MV-4-11 (cell line): ENCODE measurements around the gene ZC3H11A.
"Not testable (repeated sequence)": the region's sequence is repeated elsewhere in the genome, so short reads cannot be mapped to it uniquely, and the experiment has no call there.

Experiments
- DNase-seq: peaks from one replicate; lab custom pipeline; 2025; lab: John Stamatoyannopoulos, UW

ZC3H11A gene

DNA sequence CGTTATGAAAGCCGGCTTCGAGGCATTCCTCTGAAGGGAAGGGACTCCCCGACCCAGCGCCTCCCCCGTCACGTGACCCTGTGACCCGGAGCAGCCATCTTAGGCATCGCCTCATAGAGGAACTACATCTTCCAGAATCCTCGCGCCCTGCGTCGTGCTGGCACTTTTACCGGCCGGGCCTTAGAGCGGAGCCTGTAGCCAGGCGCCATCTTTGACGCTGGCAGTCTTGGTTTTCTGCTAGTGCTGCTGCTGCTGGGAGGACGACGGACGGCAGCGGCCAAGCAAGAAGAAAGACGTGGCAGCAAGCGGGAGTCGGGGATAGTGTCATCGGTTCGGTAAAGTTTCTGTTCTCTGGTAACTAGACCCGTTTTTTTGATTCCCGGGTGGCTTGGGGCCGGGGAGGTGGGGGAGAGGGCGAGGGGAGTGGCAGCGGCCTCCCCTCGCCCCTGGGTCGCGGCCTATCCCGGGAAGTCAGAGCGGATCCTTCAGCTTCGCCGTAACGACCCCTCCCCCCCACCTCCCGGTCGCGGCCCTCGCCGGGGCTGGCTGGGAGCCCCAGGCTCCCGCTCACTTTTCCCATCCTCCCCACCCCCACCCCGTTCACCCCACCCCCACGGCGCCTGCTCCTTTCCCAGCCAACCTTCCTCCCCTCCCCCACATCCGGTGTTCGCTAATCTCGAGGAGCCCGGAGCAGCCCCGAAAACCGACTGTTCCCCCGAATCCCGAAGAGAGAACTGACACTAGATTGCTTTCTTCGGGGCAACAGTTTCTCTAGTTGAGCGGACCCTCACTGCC is at the start of gene ZC3H11A, which contains the start of gene ZBED6:
Gene ZC3H11A (plus strand): TSS at position 183 of the 795 bp plus-strand sequence. CDS start 21,448 bp downstream, outside the sequence.
Gene ZBED6 (plus strand): TSS at position 183 of the 795 bp plus-strand sequence. CDS start 1,900 bp downstream, outside the sequence.
- peak; percentile 99 for DNase-seq

DNA sequence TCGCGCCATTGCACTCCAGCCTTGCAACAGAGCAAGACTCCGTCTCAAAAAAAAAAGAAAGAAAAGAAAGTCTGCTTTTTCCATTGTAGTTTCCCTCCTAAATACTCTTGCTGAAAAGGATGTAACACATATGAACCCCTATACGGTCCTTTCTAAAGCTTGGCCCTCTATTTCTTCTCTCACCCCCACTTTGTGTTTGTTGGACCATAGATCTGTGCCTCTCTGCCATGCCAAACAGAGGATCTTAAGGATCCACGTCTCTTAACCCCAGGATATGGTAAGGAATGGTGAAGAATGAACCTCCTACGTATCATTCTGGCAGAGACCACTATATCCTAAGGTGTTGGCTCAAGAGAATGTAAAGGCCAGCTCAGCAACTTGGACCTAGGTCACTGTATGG is 49.1 kb upstream of the ZC3H11A start:
- no peak for DNase-seq

DNA sequence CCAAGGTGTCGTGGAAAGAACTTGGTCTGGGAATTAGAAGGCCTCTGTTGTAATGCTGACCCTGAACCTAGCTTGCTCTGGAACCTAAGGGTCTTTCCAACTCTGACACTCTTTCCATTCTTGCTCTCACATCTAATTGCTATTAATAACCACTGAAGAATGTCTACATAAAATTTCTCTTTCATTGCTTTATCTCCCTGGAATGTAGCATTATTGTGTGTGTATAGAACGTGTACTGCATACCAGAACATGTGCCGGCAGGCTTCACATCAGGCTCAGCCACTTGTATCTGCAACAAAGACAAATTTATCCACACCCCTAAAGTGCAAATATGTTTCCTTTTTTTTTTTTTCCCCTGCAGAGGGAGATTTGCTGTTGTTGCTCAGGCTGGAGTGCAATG is 44.4 kb upstream of the ZC3H11A start:
- no peak for DNase-seq

DNA sequence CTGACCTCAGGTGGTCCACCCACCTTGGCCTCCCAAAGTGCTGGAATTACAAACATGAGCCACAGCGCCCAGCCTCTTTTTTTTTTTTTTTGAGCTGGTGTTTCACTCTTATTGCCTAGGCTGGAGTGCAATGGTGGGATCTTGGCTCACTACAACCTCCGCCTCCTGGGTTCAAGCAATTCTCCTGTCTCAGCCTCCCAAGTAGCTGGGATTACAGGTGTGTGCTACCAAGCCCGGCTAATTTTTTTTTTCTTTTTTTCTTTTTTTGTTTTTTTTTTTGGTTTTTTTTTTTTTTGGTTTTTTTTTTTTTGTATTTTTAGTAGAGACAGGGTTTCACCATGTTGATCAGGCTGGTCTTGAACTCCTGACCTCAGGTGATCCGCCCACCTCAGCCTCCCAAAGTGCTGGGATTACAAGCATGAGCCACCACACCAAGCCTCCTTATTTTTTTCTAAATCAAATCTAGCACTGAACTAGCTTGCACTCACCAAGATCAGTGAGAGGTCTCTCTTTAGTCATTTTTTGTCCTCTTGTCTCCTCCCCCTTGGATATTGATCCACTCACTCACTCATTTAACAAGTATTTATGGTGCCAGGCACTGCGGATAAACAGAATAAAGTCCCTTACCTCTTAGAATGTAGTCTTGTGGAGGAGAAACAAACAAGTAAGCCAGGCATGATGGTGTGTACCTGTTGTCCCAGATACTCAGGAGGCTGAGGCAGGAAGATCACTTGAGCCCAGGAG is 43.6 kb upstream of the ZC3H11A start:
- not testable (repeated sequence) for DNase-seq

DNA sequence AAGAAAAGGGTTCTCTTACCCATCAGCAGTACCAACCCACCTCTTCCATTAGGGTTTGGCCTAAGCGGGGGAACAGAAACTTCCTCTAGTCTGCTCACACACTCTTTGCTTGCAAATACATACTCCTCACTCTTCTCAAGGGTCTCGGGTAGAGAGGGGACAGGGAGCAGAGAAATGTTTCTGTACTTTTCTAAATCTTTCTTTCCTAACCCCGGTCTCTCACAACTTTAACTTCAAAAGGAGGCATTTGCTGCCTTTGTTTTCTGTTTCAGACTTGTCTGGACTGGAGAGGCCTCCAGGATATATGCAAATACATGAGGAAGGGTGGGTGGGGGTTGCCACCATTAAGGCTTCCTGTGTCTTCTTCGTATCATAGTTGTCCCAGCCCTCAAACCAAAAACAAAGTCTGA is 41.0 kb upstream of the ZC3H11A start:
- DNase-seq: no peak

DNA sequence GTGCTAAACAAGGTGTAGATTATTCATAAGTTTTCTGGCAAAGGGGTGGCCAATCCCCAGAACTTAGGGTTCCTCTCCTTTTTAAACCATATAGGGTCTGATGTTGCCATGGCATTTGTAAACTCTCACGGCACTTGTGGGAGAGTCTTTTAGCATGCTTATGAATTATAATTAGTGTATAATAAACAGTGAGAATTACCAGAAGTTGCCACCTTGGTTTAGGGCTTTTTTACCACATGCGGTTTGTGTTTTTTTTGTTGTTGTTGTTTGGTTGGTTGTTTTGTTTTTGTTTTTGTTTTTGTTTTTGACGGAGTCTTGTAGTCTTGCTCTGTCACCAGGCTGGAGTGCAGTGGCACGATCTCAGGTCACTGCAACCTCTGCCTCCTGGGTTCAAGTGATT is 39.4 kb upstream of the ZC3H11A start:
- DNase-seq: no peak

DNA sequence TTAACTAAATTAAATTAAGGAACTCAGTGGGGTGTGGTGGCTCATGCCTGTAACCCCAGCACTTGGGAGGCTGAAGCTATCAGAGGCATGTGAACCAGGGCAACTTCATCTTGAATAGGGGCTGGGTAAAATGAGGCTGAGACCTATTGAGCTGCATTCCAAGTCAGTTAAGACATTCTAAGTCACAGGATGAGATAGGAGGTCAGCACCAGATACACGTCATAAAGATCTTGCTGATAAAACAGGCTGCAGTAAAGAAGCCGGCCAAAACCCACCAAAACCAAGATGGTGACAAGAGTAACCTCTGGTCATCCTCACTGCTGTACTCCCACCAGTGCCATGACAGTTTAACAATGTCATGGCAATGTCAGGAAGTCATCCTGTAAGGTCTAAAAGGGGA is 36.7 kb upstream of the ZC3H11A start:
- not testable (repeated sequence) for DNase-seq

DNA sequence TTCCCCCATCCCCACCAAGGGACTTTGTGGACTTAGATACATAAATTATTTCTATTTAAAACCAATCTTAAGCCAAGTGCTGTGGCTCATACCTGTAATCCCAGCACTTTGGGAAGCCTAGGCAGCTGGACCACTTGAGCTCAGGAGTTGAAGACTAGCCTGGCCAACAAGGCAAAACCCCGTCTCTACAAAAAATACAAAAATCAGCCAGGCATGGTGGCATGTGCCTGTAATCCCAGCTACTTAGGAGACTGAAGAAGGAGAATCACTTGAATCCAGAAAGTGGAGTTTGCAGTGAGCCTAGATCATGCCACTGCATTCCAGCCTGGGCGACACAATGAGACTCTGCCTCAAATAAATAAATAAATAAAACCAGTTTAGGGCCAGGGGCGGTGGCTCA is 34.9 kb upstream of the ZC3H11A start:
- DNase-seq: no peak

DNA sequence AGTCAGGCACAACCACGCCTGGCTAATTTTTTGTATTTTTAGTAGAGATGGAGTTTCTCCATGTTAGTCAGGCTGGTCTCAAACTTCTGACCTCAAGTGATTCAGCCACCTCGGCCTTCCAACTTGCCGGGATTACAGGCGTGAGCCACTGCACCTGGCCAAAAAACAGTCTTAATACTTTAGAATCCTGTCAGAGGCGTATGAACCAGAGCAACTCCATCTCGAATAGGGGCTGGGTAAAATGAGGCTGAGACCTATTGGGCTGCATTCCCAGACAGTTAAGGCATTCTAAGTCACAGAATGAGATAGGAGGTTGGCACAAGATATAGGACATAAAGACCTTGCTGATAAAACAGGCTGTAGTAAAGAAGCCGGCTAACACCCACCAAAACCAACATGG is 33.5 kb upstream of the ZC3H11A start:
- not testable (repeated sequence) for DNase-seq

DNA sequence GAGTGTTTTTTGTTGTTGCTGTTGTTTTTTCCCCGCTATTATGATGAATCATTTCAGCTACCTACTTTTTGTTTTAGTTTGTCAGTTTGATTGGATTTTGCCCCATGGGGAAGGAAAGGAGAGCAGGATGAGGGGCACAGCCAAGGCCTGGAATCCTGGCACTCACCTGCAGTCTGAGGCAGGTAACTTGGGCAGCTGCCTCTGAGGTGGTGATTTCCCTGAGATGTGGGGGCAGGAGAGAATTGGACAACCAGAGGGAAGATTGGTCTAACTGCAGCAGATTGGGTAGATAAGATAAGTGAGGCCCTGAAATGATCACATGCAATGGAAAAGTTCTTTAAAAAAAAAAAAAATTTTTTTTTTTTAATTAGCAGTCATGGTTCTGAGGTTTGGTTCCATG is 31.9 kb upstream of the ZC3H11A start:
- DNase-seq: no peak

DNA sequence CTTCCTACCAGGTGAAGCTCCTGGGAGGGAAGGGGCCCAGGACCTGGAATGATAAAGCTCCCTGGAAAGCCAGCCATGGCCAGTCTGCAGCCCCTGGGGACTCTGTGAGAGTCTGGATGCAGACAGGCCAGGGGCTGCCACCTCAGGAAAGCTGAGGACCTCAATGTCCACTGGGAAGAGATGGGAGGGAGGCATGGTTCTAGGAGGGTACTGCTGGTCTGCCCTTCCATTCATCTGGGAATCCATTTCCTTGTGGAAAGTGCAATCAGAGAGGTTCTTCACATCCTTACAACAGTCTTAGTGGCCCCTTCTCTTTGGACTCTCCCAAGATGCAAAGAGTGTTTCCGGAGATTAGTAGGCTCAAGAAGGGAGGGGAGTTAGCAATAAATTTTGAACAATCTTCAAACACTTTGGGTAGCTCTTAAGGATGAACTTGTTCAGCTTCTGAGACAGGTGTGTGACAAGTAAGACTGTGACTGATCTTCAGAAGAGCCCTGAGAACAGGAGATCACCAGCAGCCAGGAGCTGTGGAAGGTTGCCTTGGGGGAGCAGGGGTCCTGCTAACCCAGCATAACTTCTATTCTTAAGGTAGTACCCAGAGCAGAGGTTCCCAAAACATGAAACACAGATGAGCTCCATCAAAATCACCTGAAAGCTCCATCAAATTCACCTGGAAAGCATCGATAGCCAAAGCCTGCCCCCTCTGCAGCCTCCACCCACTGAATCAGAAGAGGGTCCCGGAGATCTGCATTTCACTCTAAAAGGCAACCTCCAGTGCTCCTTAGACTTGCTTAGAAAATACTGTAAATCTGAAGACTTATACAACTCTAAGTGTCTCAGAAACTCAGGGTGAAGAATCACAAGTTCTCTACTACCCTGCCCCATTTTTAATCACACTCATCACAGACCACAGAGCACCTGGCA is 31.1 kb upstream of the ZC3H11A start:
- no peak for DNase-seq

DNA sequence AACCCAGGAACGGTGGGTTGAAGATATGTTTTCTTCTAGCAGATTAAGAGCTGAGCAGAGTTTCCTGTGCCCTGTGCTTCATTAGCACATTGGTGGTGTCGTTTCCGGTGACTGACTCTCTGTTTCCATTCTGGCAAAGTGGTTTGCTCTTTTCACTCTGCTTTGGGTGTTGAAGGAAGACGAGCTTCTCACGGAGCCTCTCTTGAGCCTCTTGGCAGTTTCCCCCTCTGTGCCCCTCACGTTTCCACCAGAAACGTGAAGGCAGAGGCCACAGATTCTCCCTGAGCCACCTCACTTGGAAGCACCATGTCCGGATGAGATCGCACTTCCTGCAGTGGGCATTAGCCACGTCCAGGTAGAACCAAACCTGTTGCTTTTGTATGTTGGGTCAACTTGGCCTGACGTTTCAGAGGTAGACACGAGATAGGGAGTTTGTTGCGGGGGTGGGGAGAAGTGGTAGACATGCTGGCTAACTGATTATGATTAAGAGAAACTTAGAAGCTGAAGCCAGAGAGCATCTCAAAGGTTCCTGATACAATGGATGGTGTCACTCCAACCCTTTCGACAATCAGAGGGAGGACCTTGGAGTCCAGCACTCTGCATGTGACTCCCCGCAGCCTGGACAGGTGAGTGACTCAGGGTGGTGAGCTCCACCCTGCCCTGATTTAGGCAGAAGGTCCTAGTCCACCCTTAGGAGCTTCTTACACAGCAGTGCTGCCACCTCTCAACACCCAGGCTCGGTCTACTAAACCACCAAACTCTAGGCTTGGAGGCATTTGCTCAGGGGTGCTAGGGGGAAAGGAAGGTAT is 30.2 kb upstream of the ZC3H11A start, which contains the start of gene LAX1:
Gene LAX1 (plus strand): TSS at position 155 of the 809 bp plus-strand sequence. CDS start 383 bp downstream, at position 538.
- DNase-seq: peak; percentile 19

DNA sequence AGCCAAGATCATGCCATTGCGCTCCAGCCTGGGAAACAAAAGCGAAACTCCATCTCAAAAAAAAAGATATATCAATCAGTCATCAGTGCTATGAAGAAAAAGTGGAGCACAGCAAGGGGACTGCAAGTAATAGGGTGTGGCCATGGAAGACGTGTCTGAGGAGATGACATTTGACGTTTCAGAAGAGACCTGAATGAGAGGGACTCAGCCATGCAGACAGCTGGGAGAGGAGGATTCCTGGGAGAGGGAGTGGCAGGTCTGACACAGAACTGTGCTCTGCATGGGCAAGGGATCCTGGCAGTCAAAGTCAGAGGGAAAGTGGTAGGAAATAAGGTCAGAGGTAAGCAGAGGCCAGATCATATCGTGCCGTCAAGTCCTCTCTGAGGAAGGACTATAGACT is 27.2 kb upstream of the ZC3H11A start:
- DNase-seq: no peak

DNA sequence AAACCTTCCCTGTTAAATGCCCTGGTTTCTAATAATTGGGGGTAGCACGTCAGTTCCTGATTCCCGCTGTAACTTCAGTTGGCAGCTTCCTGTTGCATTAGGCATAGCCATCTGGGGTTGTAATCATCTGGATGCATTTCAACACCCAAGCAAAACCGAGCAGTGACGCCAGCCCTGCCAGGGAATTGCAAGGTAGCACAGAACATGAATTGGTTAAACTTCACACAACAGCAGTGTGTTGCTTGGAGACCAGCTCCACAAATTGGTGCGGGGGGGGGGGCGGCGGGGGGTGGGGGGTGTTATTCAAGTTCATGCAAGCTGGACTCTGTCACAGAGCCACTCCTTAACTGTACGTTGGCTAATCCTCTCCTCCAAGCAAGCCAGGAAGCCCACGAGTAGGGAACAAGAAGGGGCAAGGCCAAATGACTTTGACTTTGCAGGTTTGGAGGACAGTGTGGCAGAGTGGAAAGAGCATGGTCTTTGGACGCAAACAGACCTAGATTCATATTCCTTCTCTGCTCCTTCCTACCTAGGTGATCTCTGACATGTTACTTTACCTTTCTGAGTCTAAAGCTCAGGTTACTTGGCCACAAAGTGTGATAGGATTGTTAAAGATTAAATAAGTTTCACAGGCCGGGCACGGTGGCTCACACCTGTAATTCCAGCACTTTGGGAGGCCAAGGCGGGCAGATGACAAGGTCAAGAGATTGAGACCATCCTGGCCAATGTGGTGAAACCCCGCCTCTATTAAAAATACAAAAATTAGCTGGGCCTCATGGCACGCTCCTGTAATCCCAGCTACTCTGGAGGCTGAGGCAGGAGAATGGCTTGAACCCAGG is 25.7 kb upstream of the ZC3H11A start:
- peak; percentile 98 for DNase-seq

DNA sequence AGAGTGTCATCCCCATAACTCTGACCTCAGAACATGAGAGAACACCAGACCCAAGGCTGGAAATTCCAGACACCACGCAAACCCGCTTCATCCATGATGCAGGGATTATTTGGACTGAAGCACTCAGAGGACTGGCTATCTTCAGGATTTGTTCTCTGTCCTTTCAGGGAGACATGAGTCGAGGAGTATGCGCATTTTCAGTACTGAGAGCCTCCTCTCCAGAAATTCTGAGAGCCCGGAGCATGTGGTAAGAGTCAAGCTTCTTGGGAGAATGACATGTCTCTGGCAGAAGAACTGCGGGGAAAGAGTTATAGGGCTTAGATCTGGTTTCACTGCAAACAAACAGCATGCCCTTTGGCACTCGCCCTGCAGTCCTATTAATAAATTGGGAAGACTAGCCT is 23.5 kb upstream of the ZC3H11A start:
- DNase-seq: no peak

DNA sequence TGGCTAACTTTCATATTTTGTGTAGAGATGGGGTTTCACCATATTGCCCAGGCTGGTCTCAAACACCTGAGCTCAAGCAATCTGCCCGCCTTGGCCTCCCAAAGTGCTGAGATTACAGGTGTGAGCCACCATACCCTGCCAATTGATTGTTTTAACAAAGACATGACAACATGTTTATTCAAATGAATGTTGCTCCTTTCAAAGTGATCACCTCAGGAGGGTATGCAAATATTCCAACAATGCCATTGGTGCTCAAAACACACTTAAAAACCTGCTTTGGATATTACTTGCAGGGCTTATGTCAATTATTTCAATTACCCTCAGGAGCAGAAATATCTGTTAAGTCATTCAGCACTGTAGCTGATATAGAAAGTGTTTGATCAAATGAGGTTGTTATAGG is 22.6 kb upstream of the ZC3H11A start:
- no peak for DNase-seq

DNA sequence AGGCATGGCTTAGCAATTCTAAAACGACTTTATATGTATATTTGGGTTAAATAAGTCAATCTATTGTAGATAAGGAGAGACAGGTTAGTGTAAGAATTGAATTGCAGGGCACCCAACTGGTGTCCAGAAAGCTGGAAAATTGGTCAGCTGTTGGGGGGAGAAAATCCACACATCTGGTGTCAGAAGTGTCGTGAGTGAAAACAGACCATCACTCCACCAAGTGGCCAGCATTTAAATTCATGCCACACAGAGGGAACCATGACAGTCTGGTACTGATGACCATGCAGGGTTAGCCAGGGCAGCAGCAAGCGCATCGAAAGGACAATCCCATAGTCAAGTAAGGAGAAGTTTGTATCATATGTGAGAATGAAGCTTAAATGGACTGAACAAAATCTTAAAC is 18.8 kb upstream of the ZC3H11A start:
- DNase-seq: no peak

DNA sequence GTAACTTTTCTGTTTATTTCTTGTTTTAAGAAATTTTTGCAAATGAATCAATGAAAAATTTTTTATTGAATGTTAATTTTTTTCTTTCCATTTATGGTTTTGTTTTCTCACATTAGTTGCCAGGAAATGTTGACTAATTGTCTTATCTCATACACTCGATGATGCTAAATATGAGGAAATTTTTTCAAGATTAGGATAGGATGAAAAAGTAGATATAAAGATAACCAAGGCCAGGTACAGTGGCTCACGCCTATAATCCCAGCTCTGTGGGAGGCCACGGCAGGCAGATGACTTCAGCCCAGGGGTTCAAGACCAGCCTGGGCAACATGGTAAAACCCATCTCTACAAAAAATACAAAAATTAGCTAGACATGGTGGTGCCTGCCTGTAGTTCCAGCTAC is 17.8 kb upstream of the ZC3H11A start:
- no peak for DNase-seq

DNA sequence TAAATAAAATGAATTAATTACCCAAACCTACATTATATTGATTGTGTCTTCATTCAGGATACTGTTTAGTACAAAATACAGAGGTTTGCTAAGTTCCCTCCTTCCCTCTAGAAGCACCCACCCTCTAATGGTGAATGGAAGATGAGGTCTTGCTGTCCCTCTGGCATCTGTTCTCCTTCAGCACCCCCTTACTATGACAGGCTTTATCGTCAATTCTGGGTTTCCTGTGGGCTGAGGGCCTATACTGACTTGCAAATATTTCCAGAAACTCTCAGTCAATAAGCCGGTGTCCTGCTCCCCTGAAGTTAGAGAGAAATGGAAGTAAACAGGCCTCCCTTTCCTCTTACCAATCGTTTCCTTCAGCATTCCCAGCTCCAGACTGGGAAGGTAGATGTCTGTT is 17.3 kb upstream of the ZC3H11A start:
- no peak for DNase-seq

DNA sequence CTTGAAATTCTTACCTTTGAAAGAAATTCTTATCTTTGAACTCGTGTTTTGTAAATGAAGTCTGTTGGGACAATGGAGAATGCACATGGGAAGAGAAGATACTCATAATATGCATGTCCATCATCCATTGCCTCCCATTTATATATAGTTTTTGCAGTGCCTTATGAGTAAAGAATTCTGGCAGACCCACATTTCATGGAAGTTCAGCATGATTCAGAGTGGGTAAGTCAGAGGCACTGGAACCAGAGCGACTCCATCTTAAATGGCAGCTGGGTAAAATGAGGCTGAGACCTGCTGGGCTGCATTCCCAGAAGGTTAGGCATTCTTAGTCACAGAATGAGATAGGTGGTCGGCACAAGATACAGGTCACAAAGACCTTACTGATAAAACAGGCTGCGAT is 16.6 kb upstream of the ZC3H11A start:
- DNase-seq: no peak
